ENCODE data around the gene PARD6G.
"Not testable (repeated sequence)": the region's sequence is repeated elsewhere in the genome, so short reads cannot be mapped to it uniquely, and the experiment has no call there.

PARD6G gene

GRCh38 chr18:80170395-80171053, 76.8 kb downstream of the PARD6G start:
- no peak for DNase-seq

DNA sequence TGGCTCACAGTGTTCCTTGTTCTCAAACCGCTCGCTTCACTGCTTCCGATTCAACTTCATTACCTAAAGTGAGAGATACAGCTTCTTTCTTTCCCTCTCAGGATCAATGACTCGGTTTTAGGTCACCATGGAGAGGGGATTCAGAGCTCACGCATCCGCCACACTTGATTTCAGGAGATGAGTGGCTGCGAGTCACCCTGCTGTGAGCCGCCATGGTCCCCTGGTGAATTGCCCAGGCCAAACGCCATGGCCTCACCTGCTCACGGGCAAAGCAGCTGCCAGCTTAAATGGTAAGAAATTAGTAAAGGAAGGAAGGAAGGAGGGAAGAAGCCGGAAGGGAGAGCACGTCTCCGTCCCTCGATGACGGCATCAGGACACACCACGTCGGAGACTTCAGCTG, 77.7 kb downstream of the PARD6G start:
- DNase-seq: no peak

DNA sequence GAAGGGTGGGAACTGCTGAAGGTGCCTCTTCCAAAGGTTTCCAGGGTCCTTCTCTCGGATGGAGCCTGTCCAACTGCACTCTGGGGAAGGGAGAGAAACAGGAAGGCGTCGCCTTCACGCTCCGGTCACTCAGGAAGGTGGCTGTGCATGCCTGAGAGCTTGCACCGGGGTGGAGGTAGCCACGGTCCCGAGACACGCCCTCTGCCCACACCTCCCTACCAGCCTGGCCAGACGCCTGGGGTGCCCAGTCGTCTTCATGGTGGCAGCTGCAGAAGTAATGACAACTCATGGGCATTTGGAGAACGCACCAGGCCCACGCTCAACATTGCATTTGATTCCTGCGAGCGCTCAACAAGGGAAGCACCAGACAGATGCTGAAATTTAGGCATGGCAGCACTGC, 78.3 kb downstream of the PARD6G start:
- DNase-seq: no peak

- DNase-seq: no peak
These were observed 79.0 kb downstream of the PARD6G start for GRCh38 chr18:80168346-80168745.

- no peak for DNase-seq
These were observed 79.4 kb downstream of the PARD6G start for GRCh38 chr18:80167931-80168330.

DNA sequence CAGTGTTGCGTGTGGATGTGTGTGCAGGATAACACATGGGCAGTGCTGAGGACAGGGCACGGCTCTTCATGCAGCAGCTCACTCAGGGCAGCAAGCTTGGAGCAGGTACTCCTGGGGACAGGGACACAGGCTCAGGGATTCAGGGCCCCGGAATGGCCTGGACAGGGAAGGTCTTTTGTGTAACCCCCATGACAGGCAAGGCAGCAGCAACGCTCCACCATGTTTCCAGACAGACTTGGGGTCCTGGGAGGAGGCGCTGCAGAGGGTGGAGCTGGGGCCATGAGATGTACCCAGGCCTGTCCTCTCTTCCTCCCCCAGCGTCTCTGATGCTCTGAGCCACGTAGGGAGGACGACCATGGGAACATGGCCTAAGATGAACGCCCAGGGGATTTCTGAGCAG, 80.0 kb downstream of the PARD6G start:
- no peak for DNase-seq

DNA sequence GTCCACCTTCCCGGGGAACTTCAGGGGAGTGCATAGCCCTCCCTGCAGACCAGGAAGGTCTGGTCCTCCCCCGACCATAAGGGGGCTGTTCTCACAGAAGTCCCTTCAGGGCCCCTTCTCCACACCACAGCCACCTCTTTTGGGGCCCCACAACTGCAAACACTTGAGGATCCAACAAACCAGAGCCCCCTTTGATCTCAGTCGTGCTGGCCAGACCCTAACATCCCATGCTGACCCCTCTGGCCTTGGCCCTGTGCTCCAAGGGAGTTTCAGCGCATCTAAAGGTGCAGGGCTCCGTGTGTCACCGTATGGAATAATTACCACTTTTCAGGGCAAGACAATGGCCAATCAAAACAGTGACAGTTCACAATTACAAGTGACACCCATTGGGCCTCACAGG, 80.6 kb downstream of the PARD6G start:
- no peak for DNase-seq

GRCh38 chr18:80166240-80166639, 81.1 kb downstream of the PARD6G start:
- DNase-seq: no peak

GRCh38 chr18:80164727-80165355, 82.5 kb downstream of the PARD6G start:
- DNase-seq: not testable (repeated sequence)

DNA sequence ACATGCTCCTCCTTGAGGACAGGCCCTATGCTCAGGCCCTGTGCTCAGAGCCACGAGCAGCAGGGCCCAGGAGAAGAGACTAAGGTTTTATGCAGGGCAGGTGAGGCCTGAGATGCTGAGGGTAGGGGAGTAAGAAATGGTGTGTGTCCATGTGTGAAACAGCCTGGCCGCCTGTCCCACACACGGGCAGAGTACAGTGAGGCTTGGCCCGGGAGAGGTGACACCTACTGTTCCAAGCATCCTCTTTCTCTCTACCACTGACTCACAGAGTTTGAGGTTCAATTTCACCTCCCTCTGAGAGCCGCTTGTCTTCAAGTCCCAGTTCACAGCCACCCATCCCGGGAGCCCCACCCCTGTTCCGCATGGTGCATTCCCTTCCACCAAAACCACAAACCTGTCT, 84.1 kb downstream of the PARD6G start:
- DNase-seq: no peak

DNA sequence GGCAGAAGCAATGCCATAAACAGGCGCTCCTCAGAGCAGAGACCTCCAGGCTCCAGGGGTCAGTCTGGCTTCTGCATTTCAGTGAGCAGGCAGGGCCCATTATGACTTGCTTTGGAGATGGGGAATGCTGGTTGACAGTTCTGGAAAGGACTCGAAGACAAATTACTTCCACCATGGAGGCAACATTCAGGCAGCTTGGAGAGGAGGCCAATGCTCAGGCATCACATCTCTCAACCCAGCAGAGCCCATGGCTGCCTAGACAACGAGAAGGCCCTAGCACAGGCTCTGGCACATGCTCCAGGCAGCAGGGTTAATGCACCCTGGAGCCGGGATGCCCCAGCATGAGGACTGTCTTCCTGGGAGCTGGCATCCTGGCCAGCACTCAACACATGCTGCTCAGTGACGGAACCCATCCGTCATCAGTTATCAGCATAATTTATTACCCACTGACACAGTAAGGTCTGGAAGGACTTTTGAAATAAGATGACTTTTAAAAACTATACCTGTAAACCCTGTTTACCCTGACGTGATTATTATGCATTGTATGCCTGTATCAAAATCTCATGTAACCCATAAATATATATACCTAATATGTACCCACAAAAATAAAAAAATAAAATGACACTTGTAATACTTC, 85.4 kb downstream of the PARD6G start:
- no peak for DNase-seq

DNA sequence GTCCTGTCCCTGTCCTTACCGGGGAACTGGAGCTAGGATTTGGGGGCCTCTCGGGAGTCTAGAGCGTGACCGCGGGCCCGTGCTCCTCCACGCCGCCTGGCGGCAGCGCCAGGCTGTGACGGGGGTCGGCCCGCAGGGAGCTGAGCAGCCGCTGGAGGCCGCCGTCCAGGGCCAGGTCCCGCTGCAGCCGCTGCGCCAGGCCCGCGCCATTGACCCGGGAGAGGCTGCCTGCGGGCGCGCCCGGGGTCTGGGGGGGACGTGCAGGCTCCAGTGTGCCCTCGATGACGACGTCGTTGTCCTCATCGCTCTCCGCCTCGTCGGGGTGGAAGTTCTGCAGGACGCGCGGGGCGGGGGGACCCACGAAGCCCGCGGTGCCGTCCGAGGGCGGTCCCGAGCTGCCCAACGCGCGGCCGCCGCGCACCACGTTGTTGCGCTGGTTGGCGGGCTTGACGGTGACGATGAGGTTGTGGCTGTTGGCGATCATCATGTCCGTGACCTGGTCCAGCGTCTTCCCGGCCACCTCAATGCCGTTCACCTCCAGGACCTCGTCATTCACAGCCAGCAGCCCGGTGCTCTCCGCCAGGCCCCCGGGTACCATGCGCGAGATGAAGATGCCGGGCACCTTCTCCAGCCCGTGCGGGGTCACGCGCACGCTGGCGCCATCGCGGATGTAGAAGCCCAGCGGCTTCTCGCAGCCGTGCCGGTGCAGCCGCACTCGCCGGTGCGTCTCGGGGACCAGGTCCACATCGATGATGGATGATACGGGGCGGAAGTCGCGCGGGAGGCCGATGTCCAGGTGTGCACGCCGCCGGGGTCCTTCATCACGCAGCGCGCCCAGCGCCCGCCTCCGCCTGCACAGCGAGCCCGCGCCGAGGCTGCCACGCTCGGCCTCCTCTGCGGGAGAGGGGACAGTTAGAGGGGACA, 87.3 kb downstream of the PARD6G start:
- DNase-seq: no peak

DNA sequence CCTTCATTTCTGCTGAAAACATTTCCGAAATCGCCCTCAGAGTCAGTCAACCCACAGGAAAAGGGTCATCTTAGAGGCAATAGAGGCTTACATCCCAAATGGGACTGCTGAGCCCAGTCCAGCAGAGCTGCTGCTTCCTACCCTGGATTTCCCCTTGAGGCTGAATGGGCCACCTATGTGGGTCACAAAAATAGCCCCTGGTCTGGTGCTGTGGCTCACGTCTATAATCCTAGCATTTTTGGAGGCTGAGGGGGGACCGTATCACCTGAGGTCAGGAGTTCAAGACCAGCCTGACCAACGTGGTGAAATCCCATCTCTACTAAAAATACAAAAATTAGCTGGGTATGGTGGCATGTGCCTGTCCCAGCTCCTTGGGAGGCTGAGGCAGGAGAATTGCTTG, 88.9 kb downstream of the PARD6G start:
- no peak for DNase-seq

- DNase-seq: peak; percentile 16
These were observed 89.5 kb downstream of the PARD6G start for GRCh38 chr18:80157708-80158343.

DNA sequence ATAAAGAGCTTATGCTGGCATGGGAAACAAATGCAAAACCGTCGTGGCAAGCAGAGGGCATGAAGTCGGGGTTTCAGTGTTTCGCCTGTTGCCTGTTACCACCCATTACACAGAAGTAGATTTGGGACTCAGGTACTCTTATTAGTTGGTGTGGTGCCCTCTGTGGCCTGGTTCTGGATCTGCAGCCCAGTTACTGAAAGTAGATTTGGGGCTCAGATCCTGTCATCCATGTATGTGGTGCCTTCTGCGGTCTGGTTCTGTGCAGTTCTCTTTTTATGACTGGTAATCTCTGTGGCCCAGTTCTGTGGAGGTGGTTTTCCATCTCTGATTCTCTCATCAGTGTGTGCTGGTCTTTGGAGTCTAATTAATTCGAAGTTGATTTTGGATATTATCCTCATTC, 93.0 kb downstream of the PARD6G start:
- no peak for DNase-seq

- DNase-seq: no peak
These were observed 97.6 kb downstream of the PARD6G start for GRCh38 chr18:80149667-80150066.

DNA sequence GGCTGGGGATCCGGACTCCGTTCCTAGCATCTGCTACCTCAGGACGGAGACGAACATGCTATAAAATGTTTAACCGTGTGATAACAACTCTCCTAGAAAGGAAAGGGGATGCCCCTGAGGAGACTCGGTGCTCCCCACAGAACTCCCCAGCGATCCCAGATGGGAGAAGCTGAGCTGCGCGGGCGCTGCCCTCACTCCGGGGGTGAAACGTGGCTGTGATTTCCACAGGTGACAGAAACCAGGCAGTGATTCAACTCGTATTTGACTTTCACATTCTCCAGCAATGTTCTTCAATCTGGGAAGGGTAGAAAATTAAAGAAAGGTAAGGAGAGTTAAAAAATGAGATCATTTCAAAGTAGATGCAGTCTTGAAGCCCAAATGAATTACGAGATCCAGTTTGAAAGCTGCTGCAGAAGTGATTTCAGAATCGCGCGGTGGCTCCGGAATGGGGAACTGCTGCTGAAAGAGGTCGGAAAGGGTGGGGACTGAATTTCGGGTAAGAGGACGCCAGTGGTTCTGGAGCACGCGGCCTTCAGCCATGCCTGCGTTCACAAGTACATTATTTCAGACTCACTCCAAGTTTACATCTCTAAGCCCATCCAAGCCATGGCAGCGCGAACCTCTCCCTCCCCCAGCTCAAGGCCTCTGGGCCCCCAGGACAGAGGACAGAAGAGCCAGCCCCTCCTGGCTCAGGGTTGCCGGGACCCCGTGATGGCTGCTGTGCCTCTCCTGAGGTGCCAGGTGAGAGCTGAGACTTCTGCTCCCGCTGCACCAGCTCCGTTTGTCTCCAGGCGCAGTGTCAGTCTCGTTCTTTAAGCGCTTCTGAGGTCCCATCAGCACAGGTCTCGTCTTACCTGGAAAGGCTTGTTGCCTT, 98.8 kb downstream of the PARD6G start:
- no peak for DNase-seq

- peak; percentile 57 for DNase-seq
These were observed 99.6 kb downstream of the PARD6G start for GRCh38 chr18:80147418-80148325.

DNA sequence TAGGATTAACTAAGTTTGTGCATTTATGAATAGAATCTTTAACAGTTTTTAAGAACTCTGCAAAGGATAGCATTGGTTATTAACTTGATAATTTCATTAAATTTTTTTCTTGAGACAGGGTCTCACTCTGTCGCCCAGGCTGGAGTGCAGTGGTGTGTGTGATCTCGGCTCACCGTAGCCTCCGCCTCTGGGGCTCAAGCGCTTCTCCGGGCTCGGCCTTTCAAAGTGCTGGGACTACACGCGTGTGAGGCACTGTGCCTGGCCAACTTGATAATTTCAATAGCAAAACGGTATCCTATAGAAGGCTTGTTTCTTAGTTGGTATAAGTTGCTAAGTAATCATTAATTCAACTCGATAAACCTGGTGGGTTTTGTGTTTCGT, 100.3 kb downstream of the PARD6G start:
- DNase-seq: no peak

- no peak for DNase-seq
These were observed 102.0 kb downstream of the PARD6G start for GRCh38 chr18:80145196-80145804.
